Fibroblast of skin of right biceps (primary cell): ENCODE measurements around the gene FLRT3.

ENCODE experiments used
- DNase-seq: peaks from one replicate; pipeline ENCODE4 v3.0.0-alpha.2; 2013

The FLRT3 gene

DNA sequence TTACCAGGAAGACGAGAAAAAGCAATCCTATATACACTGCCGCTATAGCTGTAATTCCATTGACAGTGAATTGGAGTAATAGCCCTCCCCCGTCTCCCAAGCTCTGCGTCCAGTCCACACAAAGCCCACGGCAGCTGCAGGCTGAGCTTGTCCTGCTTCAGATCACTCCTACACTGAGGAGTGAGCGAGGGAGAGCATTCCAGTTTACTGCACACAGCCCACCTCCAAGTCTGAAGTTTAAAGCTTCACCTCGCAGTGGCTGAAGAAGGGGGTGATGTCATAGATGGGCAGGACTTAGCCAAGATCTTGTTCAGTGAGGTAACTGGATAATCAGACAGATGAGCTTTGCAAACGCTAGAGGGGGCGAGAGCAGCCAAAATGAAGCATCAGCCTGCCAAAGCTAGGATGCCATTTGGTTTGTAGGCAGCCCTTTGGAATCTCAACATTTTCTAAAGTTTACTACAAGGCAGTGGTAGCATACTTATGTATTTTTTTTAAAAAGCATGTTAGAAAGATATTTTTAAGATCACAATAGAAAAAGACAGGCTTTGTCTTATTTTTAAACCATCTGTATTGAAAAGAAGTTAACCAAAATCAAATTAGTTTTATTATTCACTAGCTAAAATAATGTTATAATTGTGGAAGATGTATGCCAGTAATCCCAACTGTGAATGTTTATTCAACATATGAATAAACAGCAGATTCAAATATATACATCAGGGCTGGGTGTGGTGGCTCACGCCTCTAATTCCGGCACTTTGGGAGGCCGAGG lies at the start of gene FLRT3:
FLRT3 (minus strand) TSS at position 213 of the 772 bp plus-strand sequence. CDS start 10,106 bp downstream, outside the sequence.
- peak; percentile 97 for DNase-seq

DNA sequence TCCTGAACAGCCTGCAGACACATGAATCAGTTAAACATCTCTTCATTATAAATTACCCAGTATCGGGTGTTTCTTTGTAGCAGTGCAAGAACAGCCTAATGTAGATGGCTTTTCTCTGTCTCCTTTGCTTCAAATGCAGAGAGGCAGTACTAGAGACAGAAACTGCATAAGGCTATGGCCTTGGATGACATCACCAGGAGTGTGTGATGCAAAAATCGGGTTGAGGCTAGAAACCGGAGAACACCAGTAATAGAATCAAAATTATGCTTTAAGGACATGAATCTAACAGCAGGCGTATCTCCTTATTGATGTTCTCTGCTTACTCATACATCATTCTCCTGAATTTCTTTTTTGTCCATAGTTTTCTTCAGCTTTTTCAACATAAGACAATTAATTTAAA lies 49.3 kb upstream of the FLRT3 start:
- DNase-seq: no peak

DNA sequence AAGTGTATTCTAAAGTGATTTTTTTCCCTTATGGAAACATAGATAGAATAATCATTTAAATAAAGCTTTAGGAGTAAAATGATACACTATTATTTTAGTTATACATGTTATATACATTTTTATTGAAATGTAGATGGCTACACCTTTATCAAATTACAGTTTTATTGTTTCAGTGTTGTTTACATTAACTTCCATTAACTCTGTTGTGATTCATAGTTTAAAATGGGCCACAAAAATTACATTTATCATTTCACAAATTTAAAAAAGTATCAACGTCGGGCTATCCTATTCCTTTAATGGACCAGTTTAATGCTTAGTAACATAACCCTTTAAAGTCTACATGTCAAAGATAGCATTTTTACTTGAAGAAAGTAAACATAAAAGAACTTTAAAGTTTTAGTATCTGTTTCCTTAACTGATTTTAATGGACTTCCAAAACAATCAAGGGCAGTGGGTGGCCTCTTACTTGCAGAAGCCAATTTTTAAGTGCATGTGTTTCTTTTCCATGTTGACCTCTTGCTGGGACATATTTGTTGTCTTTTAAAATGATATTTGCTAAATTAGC lies 47.8 kb upstream of the FLRT3 start:
- DNase-seq: no peak

DNA sequence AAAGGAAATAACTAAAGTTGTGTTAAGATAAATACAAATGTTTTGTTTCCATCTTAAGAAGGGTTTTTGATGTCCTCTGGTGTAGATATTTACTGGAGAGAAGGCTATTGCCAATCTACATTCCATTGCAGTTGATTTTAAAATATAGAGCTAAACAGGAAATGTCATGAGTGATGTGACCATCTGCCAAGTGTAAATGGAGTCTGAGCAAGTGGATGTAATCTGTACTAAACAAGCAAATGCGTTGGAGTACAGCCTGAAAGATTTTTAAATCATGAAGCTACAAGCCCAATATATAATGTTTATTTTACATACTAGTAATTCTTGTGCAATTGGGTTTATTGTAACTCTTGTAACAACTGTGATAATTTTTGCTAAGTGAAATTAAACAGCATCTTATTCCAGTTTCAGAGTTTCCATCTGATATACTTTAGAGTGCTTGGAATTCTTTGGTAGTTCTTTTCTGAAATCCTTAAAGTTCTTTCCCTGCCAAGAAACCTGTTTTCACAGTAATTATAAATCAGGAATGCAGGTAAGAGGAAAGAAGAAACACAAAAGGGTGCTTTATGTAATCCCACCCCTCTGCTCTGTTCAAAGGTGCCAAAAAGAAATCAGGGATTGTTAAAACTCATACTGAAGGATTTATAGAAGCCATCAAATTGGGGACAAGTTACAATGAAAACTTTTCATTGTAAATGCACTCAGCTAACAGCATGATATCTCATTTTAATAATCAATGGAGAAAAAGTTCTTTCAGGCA lies 47.2 kb upstream of the FLRT3 start:
- DNase-seq: no peak

DNA sequence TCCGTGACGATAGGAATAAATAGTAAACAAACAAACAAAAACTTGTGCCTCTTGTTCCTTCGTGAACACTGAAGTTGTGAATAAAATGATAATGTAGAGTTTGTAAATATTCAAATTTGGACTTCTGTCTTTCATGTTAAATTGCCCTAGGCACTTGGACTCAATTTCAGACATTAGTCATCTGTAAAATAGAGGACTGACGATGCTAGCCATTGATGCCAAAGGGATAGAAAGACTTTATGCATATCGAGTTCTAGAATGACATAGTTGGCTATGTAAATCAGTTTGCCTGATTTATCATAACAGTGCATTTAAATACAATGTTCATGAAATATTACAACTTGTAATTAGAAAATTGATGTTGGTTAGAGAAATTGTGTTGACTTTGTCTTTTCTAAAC lies 45.9 kb upstream of the FLRT3 start:
- no peak for DNase-seq

DNA sequence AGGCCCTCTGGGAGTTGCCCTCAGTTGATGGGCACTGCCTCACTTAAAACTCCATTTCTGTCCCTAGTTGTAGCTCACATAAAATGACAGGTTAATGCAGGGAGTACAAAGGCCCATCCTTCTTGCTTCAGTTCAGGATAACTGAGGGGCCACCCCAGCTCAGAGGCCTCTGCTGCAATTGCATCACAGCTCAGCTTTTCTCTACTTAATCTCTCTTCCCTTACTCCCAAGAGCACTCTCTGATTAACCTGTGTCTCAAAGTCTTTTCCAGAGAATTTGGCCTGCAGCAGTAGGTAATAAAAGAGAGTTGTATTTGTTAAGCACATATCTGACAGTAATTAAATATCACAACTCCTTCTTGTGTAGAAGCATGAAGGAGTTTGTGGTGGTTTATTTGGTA lies 40.9 kb upstream of the FLRT3 start:
- no peak for DNase-seq

DNA sequence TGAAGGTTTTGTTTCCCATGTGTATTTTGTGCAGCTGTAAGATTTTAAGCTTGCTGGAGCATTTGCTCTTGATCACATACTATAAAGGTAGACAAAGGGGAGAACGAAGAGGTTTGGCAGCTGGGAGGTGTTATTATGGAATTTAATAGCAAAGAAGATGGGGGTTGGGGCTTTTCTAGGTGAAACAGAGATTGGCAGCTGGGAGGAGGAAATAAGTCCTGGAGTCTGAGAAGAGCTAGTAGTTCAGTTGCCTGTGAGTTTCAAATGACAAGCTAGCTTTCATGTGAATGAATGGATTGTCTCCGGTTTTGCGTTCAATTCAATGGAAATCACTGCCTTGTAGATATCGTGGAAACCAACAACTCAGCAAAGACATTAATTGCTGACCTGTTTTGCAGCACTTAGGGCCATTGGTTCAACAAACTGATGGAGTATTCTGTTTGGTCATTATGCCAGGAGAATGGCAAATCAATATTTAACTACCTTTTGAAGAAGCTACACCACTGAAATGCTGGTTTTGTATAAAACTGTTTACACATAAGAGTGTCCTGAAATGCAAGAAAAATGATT lies 38.1 kb upstream of the FLRT3 start:
- no peak for DNase-seq

DNA sequence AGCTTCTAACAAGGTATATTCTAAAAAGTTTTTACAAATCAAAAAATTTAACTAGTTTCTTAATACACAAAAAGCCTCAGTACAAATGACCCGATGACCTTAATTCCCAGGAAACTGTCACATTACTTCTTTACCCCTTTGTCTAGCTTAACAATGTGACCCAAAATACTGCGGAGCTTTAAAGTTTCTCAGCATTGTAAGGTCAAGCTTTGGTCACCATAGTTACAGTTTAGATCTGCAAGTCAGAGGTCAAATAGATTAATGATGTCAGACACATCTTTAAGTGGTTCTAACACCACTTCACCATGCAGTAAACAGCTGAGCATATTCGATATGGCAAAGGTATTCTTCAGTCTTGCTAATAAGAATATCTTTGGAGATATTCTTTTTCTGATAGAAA lies 36.8 kb upstream of the FLRT3 start:
- no peak for DNase-seq

DNA sequence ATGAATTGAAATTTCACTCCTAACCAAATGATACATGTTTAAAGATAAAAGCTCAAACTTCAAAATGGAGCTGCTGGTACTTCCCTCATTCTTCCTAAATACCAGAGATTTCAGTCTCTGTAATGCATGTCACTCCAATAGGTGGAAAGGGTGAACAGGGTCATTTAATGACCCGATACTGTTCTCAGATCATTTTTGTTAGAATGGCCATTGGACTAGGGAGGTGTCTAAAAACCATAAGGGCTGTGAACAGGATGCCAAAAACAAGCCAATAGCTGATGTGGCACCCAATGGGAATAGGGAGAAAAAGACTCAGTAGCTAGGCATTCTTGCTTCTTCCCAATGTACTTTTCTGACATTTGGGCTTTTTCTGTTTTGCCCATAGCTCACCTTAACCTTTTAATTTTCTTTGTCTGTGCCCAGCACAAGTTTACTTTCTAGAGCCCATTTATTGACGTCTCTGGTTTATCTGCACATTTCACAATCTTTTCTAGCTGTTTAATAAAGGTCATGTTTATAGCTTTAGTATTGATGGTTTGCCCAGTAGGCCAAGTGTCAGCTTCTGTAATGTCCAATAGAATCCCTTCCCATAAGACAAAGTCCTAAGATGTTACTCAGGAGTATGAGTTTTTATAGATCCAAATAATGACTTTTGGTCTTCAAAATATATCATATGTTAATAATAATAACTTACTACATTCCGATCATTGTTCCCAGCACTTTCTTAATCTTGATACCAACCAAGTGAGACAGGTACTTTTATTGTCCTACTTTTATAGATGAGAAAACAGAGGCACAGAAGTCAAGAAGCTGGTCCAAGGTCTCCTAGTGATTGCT lies 24.3 kb upstream of the FLRT3 start:
- DNase-seq: no peak

DNA sequence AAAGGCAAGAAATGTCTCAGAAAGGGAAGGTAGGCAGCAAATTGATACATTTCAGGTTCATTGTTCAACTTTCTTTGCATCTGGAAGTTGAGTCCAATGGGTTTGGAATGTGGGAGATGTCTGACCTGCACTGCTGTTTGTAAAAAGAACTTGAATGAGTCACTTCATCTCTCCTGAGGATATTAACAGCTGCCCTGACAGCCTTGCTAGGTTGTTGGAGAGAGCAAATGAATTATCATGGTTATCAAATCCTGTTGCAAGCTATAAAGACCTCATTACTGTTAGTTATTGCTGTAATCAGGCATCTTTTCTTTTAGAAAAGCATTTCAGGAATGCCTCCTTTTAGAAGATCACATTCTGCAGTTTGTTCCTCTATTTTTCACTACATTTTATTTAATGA lies 23.0 kb upstream of the FLRT3 start:
- peak; percentile 43 for DNase-seq

DNA sequence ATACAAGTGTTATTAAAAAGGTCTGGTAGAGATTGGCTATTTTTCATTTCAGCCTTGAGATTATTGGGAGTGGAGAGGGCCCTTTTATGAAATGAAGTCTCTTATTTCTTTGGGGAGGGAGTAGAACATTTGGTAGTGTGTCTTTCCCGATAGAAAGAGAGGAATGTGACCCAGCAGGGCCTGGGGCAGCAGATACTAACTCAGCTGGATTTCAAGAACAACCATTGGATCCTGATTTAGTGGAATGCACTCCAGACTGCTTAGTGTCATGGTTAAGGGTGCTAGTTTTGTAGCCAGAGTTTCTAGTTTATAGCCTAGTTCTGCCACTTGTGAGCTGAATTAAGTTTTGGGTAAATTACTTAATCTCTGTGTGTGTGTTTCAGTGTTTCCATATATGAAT lies 18.4 kb upstream of the FLRT3 start:
- no peak for DNase-seq

DNA sequence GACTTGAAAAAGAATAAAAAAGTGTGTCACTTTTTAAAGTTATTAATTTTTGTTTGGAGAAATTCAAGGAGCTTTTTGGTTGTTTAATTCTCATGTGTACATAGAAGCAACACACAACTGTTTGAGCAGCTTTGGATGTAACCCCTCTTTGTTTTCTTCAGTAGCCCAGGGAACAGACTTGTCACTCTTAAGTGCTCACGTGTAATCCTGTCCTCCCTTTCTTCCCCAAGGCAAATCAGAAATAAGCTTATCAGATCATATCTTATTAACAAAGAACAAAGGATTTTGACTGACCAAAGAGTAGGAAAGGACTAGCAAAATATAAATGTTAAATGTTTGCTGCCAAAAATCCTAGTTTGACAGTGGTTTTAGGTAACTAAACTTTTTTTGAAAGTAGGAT lies 7.3 kb upstream of the FLRT3 start:
- DNase-seq: no peak

DNA sequence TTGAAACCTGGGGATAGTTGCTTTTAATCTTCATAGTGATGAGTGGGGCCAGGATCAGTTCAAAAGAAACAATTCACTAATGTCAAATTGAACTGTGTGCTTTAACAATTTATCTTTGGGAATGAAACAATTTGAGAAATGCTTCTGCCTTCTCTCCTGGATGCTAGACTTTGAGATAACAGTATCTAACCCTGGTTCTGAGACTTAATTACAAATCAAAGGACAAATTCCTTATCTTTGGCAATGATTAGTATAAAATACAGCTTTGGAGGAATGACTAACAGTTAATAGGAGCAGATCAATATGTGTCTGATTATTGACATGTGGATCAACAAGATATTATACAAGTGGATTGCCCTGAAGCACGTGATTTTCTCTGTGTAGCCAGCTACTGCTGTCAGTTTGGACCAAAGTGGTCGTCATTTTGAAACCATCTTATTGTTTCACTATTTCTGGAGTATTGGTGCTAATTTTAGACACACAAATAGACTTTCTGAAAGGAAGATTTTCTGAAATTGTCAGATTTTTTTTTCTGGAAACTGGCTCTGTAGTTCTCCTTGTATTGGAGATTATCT lies 6.2 kb upstream of the FLRT3 start:
- no peak for DNase-seq

DNA sequence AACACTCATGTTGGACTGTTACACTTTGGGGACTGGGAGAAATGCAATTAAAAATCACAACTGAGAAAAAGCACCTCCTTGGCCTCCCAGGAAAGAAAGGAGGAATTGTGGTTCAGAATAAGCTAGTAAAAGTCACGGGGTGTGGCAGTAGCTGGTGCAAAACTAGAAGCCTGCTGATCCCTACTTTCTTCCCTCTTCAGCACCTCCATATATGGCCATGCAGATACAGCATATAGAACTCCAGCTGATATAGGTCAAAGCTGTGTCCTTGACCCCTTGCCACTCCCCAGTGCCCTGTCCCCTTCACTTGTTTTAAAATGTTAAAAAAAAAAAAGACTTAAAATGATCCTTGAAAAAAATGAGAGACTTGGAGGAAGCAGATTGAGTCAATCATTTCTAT lies 5.5 kb upstream of the FLRT3 start:
- DNase-seq: no peak

DNA sequence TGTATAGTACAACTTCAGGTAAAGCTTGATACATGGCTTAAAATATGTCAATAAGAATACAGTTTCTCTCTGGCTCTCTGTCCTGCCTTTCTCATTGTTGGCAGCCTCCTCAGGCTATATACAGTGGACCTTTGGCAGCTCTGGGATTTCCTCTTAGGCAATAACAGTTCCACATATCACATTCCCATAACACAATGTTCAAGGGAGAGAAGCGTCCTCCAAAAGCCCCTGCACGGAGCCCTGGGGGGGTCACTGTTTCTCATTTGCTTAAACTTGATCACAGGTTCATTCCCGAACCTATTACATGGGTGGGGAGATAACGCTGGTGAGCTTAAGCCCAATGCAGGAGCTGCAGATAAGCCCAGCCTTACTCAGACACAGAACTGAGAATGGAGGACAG lies 4.4 kb upstream of the FLRT3 start:
- DNase-seq: no peak

DNA sequence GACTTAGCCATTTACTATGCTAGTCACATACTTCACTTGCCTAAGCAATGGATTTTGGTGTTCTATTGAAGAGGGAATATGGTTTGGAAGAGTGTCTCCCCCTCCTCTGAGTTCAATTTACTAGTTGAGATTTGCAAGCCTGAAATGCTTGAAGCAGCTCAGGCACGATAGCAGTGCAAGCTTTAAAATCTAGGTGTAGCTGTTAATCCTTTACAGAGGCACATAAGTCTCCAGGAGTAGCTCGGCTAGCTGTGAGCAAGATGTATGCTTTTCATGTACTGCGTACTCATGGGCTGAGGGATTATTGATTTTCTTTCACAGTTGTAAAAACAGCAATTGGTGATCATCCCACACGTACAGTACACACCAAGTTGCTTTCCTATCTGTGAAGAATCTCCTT lies 726 bp downstream of the FLRT3 start:
- DNase-seq: peak; percentile 29

DNA sequence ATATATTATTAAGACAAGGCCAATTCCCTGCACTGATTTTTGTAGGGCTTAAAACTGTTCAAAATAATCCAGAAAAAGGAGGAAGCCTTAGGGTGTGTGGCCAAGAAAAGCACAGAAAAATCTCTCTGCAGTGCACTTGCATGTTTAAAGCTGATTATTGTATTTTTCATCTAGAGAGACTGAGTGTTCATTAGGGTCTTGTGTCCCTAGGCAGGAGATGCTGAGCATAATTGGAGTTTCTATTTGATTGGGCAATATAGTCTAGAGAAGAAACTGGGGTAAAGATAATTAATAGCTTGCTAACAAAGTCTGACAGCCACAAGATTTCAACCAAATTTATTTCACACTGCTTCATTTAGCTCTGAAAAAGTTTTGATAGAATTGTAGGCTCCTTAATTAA lies 2.4 kb downstream of the FLRT3 start:
- DNase-seq: no peak

DNA sequence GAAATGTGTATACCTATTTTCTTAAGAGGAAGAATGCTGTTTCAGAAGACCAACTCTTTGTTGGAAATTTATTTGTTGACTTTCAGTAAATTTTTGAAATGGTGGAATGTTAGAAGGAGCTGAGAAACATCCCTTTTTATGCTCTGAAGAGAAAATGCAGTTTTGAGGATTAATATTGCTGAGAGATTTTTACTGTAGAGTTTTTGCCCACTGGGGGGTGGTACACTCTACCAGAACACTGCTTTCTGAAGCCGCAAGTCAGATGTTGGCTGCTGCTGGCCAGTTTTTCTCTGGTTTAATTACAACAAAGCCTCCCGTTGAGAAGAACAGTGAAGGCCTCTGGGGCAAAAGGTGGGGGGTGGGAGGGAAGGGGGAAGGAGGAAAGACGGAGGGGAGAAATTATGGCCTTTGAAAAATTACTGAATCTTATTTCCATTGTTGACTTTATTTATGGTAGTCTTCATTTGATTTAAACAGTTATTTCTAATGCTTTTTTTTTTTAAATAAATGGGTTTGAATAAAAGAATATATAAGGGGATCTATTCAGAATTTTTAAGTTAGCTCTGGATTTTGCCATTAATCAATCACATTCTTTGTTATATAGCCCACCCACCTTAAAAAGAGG lies 3.0 kb downstream of the FLRT3 start:
- DNase-seq: peak; percentile 69

DNA sequence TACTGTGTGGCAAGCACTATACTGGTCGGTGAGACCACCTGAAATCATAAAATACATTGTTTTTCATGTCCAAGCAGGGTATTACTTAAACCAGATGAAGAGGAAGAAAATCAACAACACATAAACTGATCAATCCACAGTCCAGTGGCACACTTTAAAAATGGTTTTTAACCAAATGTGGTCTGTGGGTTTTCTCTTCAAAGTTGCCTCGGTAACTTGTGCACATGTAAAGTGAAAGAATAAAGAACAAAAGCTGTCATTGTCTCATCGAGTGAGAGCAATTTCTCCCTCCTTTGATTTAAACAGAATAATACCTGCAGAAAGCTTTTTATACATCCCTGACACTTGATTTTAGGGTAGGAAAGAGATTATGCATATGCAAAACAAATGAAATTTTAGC lies 3.7 kb downstream of the FLRT3 start:
- no peak for DNase-seq

DNA sequence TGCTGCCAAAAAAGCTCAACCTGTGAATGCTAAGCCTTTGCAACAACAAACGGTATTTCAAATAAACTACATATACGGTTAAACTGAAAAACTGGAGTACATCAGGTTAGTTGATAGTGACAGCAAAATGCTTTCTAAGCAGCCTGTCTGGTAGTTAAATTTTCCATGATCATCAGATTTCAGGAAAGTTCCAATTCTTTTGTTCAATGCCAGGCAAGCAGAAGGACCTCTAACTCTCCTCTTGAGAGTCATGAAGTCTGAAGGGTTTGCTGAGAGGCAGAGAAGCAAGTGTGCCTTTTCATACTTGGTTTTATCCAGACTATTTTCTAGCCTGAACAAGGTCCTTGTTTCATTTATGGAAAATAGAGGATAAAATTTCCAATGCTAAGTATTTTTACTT lies 4.5 kb downstream of the FLRT3 start:
- no peak for DNase-seq

DNA sequence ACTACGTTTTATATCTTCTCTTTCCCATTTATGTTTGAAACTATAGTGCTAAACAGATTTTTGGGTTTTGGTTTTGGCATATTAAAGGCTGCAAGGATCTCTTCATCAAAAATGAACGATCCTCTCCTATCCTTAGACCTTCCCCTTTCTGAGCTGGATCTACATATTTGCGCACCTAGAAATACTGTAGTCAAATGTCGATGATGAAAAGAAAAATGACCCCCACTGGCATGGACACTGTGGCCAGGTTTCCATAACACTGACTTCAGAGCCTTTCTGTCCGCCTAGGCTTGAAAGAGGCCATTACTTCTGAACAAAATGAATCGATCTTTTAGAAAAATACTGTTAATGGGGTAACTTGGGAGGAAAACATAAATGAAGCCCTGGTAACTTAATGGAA lies 5.8 kb downstream of the FLRT3 start:
- DNase-seq: no peak

DNA sequence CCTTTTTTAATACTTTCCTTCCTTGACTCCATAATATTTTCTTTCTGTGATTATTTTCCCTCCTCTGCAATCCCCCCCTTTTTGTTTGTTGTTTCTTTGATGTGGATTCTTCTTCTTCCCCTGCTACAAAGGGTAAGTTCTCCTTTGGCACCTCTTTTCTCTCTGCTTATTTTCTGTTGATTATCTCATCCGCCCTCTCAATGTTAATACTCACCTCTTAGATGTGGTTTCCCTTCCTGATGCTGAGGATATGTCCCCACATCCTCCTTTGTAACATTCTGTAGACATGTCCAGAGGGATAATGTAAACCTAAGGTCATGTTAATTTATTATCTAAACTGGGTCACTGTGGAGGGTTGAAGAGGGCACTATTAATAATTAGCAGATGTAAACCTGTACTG lies 17.7 kb downstream of the FLRT3 start:
- no peak for DNase-seq
